Neuronal stem cell (in vitro differentiated cells): Measurements from ENCODE around the gene ITGA3.

ENCODE experiments used
- DNase-seq: peaks from one replicate; pipeline ENCODE4 v3.0.0-alpha.2; 2013; ENCODE audit warnings: low spot score
- H2AFZ ChIP-seq: one replicate; pipeline ENCODE4 v1.6.1; 2013; ENCODE audit warnings: mild to moderate bottlenecking, low read length, inconsistent platforms
- H2AK5ac ChIP-seq: 2 replicates; pipeline ENCODE4 v1.6.1; 2013; ENCODE audit warnings: low read depth, mild to moderate bottlenecking, inconsistent platforms, low read length, moderate library complexity, mixed read lengths
- H2BK120ac ChIP-seq: 2 replicates; pipeline ENCODE4 v1.6.1; 2013; ENCODE audit warnings: low read depth, mild to moderate bottlenecking, inconsistent platforms, low read length, moderate library complexity, mixed read lengths
- H2BK12ac ChIP-seq: one replicate; pipeline ENCODE4 v1.6.1; 2013; ENCODE audit warnings: low read length, inconsistent platforms
- H2BK15ac ChIP-seq: 2 replicates; pipeline ENCODE4 v1.6.1; 2013; ENCODE audit warnings: mild to moderate bottlenecking, low read length, inconsistent platforms, mixed read lengths
- H2BK5ac ChIP-seq: one replicate; pipeline ENCODE4 v1.6.1; 2013; ENCODE audit warnings: inconsistent platforms, mild to moderate bottlenecking, low read length, moderate library complexity
- H3K14ac ChIP-seq: one replicate; pipeline ENCODE4 v1.6.1; 2013; ENCODE audit warnings: low read length, inconsistent platforms
- H3K18ac ChIP-seq: 2 replicates; pipeline ENCODE4 v1.6.1; 2013; ENCODE audit warnings: low read length, inconsistent platforms
- H3K23ac ChIP-seq: 2 replicates; pipeline ENCODE4 v1.6.1; 2013; ENCODE audit warnings: low read depth, mild to moderate bottlenecking, mixed read lengths, low read length, inconsistent platforms; ENCODE audit not compliant: poor library complexity
- H3K27ac ChIP-seq: replicated peaks from 3 replicates; pipeline ENCODE4 v1.5.1; 2013; ENCODE audit warnings: low read length, inconsistent platforms
- H3K27me3 ChIP-seq, 3 experiments: 2 replicates each; pipeline ENCODE4 v1.6.1; 2013; ENCODE audit warnings: low read length in 3 of 3, mild to moderate bottlenecking in 2 of 3, inconsistent platforms in 1 of 3, low read depth in 1 of 3, mixed read lengths in 1 of 3, moderate library complexity in 1 of 3; ENCODE audit not compliant: control insufficient read depth in 3 of 3, insufficient read depth in 3 of 3
- H3K36me3 ChIP-seq, 2 donors: replicated peaks in 1 of 2; 2 replicates each; pipeline ENCODE4 v1.6.1; 2013; ENCODE audit warnings: low read length in 2 of 2; ENCODE audit not compliant: control insufficient read depth in 2 of 2, insufficient read depth in 2 of 2
- H3K4ac ChIP-seq: 2 replicates; pipeline ENCODE4 v1.6.1; 2013; ENCODE audit warnings: inconsistent platforms, mild to moderate bottlenecking, low read length, moderate library complexity
- H3K4me1 ChIP-seq, 2 donors: 1 replicate in 1 of 2; 2 replicates in 1 of 2; pipeline ENCODE4 v1.6.1; 2013; ENCODE audit warnings: low read length in 2 of 2, low read depth in 1 of 2; ENCODE audit not compliant: control insufficient read depth in 2 of 2, insufficient read depth in 1 of 2
- H3K4me2 ChIP-seq: one replicate; pipeline ENCODE4 v1.6.1; 2013; ENCODE audit warnings: mild to moderate bottlenecking, low read length, inconsistent platforms; ENCODE audit not compliant: insufficient read depth, poor library complexity, severe bottlenecking
- H3K4me3 ChIP-seq, 2 donors: 2 replicates each; pipeline ENCODE4 v1.5.1; 2013; ENCODE audit warnings: low read length in 2 of 2, mild to moderate bottlenecking in 2 of 2, inconsistent platforms in 1 of 2, moderate library complexity in 1 of 2
- H3K79me1 ChIP-seq: one replicate; pipeline ENCODE4 v1.6.1; 2013; ENCODE audit warnings: low read depth, mild to moderate bottlenecking, inconsistent platforms, low read length, moderate library complexity
- H3K9ac ChIP-seq: one replicate; pipeline ENCODE4 v1.6.1; 2013; ENCODE audit warnings: mild to moderate bottlenecking, low read depth, low read length, inconsistent platforms; ENCODE audit not compliant: poor library complexity
- H3K9me3 ChIP-seq, 2 donors: replicated peaks in 1 of 2; 2 replicates each; pipeline versions ENCODE3 to v1.6.1; 2013; ENCODE audit warnings: low read length in 2 of 2, mild to moderate bottlenecking in 2 of 2, inconsistent platforms in 1 of 2, low read depth in 1 of 2, mixed read lengths in 1 of 2, moderate library complexity in 1 of 2; ENCODE audit not compliant: control insufficient read depth in 2 of 2, insufficient read depth in 1 of 2
- H4K8ac ChIP-seq: one replicate; pipeline ENCODE4 v1.6.1; 2013; ENCODE audit warnings: low read depth, mild to moderate bottlenecking, inconsistent platforms, low read length, moderate library complexity
- H4K91ac ChIP-seq: one replicate; pipeline ENCODE4 v1.6.1; 2013; ENCODE audit warnings: low read length, low read depth, mild to moderate bottlenecking, inconsistent platforms; ENCODE audit not compliant: poor library complexity
- WGBS, 2 donors: extraction: QIAGEN DNeasy Blood & Tissue Kit; methylation state at CpG; one replicate each; pipeline ENCODE4 v1.1.7; 2013; ENCODE audit warnings: missing lambda C conversion rate in 2 of 2, mixed read lengths in 1 of 2; ENCODE audit not compliant: insufficient read length in 2 of 2, insufficient replicate concordance in 1 of 2; ENCODE audit errors: extremely low coverage in 2 of 2; 5-methylcytosine and 5-hydroxymethylcytosine counted together

The ITGA3 gene

DNA sequence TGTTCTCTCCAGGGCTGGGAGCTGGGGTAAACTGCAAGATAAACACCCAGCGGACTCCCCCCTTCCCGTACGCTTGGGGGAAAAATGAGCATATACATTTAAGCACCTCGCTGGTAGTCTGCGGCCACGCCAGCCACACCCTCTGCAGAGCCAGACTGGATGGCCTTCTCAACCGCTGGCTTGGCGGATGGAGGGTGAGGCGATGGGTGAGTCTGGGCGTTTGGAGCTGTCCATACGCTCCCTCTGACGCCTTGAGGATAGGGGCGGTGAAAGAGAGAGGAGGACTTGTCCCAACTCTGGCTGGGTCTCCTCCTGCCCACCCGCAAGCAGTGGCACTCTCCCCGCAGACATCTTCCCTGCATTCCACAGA, 1.0 kb downstream of the ITGA3 start:
- WGBS, 2 donors = no CpG with 5 or more reads among the region's 15 CpGs
- H3K4me1 ChIP-seq = peaks cover 4 to 18% of the 10 kb centered on the region in 2 donors
- peaks cover 0 to 44% (median 20%) of the 10 kb centered on the region in 3 experiments for H3K27me3 ChIP-seq

DNA sequence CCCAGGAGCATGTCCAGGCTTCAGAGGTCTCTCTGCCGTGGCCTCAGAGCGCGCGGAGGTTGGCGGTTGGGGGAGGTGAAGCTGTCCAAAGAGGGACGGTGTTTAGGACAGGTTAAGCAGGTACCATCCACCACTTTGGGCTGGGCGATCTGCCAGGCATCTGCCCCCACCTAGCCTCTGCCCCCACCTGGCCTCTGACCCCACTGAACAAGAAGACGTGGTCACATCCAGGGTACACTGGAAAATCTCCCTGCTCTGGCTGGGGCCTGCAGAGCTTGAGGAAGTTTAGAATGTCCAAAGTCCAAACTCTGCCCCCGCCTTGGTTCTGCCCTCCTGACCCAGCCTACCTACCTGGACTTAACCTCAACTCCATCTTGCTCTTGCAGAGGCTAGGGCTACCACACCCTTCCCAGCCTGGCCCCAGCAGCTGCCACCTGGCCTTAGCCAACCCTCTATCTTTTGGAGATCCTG, 1.6 kb downstream of the ITGA3 start:
- WGBS, 2 donors = no CpG with 5 or more reads among the region's 9 CpGs
- Histone ChIP-seq H2BK12ac (no peak overlapping the region), H4K91ac (no peak overlapping the region), H3K23ac (no peak overlapping the region), H3K27me3 (peaks cover 0 to 44% (median 20%) of the 10 kb centered on the region in 3 experiments), H3K4me3 (no peak overlapping the region), H3K9me3 (no peaks in the 10 kb centered on the region), H2BK5ac (no peak overlapping the region), H3K79me1 (no peaks in the 10 kb centered on the region), H3K4me1 (peaks cover 4 to 15% of the 10 kb centered on the region in 2 donors), H2BK120ac (no peak overlapping the region), H3K9ac (no peak overlapping the region), H3K4ac (no peak overlapping the region), H3K36me3 (no peaks in the 10 kb centered on the region), H3K14ac (no peak overlapping the region), H2AK5ac (peak overlapping the region; percentile 15), H3K27ac (no peak overlapping the region), H3K4me2 (no peak overlapping the region), H4K8ac (no peak overlapping the region), H2AFZ (no peak overlapping the region), H3K18ac (no peak overlapping the region), H2BK15ac (no peak overlapping the region)
- DNase-seq = no peak

More for the DNA sequence above, 1.0 kb downstream of the ITGA3 start:
- Histone ChIP-seq H3K9ac (no peak overlapping the region), H3K4me3 (peak overlapping the region in 1 of 2 donors; percentile 86), H3K9me3 (no peaks in the 10 kb centered on the region), H4K91ac (no peak overlapping the region), H3K27ac (no peak overlapping the region), H3K79me1 (no peaks in the 10 kb centered on the region), H2BK120ac (no peak overlapping the region), H3K23ac (peak overlapping the region; percentile 3), H3K4ac (no peak overlapping the region), H3K4me2 (peak overlapping the region; percentile 96), H4K8ac (no peak overlapping the region), H2BK12ac (no peak overlapping the region), H2AFZ (peak overlapping the region; percentile 98), H2AK5ac (no peak overlapping the region), H3K36me3 (no peaks in the 10 kb centered on the region), H3K18ac (no peak overlapping the region), H2BK15ac (no peak overlapping the region), H3K14ac (no peak overlapping the region), H2BK5ac (no peak overlapping the region)
- no peak for DNase-seq

DNA sequence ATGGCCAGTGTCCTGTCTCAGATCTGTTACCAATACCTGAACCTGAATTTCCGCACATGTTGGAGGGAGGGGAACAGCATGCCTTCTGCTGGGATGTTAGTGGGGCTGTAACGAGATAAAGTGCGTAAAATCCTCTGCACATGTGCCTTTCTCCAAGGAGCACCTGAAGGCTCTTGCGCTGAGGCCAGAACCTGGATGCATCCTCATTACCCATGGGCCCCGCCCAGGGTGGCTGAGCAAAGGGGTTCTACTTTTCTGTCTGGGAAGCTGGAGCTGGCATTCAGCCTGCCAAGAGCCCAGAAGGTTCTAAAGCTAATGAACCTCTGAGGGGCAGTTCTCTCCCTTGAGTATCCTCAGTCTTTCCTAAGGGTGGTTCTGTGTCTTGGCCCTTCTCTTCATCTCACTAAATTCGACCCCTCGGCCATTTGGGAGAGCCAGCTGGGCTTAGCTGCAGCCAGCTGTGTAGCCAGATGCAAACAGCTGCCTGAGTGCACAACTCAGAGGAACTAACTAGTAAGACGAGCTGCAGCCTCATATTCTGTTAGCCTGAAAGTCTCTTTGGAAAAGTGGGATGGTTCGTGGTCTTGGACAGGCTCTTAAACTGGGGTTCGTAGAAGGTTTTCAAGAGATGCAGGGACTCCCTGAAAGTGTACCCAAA, 2.5 kb downstream of the ITGA3 start:
- H3K23ac ChIP-seq = no peak overlapping the region
- DNase-seq = no peak
- WGBS, 2 donors = no CpG with 5 or more reads among the region's 10 CpGs
- H2BK12ac ChIP-seq = no peak overlapping the region
- no peak overlapping the region for H2AK5ac ChIP-seq
- no peak overlapping the region for H2BK120ac ChIP-seq
- no peaks in the 10 kb centered on the region for H3K9me3 ChIP-seq
- H3K27me3 ChIP-seq = peaks cover 0 to 42% (median 20%) of the 10 kb centered on the region in 3 experiments
- no peak overlapping the region for H2BK5ac ChIP-seq
- H3K4me1 ChIP-seq = peaks cover 4 to 11% of the 10 kb centered on the region in 2 donors
- H3K9ac ChIP-seq = no peak overlapping the region
- H3K4me2 ChIP-seq = no peak overlapping the region
- no peak overlapping the region for H4K8ac ChIP-seq
- no peak overlapping the region for H3K27ac ChIP-seq
- no peak overlapping the region for H2AFZ ChIP-seq
- H3K4ac ChIP-seq = no peak overlapping the region
- no peaks in the 10 kb centered on the region for H3K79me1 ChIP-seq
- no peak overlapping the region for H4K91ac ChIP-seq
- no peak overlapping the region for H3K18ac ChIP-seq
- no peak overlapping the region for H3K14ac ChIP-seq
- H2BK15ac ChIP-seq = no peak overlapping the region
- no peak overlapping the region for H3K4me3 ChIP-seq
- no peaks in the 10 kb centered on the region for H3K36me3 ChIP-seq

DNA sequence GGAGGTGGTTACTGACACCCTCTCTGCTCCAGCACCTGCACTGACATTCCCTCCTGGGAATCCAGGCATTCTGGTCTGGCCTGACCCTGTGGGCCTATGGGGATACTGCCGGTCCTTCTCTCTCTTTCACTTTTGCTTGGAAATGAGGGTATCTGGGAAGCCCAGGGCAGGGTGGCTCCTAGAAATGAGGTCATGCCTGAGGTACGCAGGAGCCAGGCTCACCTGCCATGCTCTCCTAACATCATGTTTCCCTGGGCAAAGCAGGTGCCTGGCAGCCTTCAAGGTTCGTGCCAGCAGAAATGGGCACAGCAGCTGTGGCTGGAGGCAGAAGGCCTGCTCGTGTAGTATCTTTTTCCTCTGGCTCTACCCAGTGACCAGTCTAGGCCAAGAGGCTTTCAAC, 3.3 kb downstream of the ITGA3 start:
- H2BK120ac ChIP-seq = no peak overlapping the region
- H2BK5ac ChIP-seq = no peak overlapping the region
- no peak overlapping the region for H3K27ac ChIP-seq
- no peaks in the 10 kb centered on the region for H3K36me3 ChIP-seq
- H4K91ac ChIP-seq = no peak overlapping the region
- H3K18ac ChIP-seq = peak overlapping the region; percentile 11
- no peak overlapping the region for H4K8ac ChIP-seq
- H3K4me3 ChIP-seq = no peak overlapping the region
- H2AFZ ChIP-seq = no peak overlapping the region
- no peak overlapping the region for H3K4me2 ChIP-seq
- no peak overlapping the region for H2BK12ac ChIP-seq
- no peak overlapping the region for H3K9ac ChIP-seq
- H3K27me3 ChIP-seq = peaks cover 0 to 36% (median 20%) of the 10 kb centered on the region in 3 experiments
- no peak overlapping the region for H3K4ac ChIP-seq
- H3K14ac ChIP-seq = no peak overlapping the region
- H3K23ac ChIP-seq = no peak overlapping the region
- no peaks in the 10 kb centered on the region for H3K9me3 ChIP-seq
- DNase-seq = no peak
- H3K79me1 ChIP-seq = no peaks in the 10 kb centered on the region
- H2AK5ac ChIP-seq = peak overlapping the region; percentile 34
- peaks cover 4 to 9% of the 10 kb centered on the region in 2 donors for H3K4me1 ChIP-seq
- peak overlapping the region; percentile 27 for H2BK15ac ChIP-seq
- WGBS, 2 donors = no CpG with 5 or more reads among the region's 4 CpGs
